ENCODE measurements around the gene CCBE1. TPM values are rescaled to one million over a fixed set of nuclear protein-coding genes. Genes with fewer than 3 reads are reported as not detected.

CCBE1 gene
- total and polyA plus RNA-seq, 2 donors: 0.33 to 0.62 TPM

DNA sequence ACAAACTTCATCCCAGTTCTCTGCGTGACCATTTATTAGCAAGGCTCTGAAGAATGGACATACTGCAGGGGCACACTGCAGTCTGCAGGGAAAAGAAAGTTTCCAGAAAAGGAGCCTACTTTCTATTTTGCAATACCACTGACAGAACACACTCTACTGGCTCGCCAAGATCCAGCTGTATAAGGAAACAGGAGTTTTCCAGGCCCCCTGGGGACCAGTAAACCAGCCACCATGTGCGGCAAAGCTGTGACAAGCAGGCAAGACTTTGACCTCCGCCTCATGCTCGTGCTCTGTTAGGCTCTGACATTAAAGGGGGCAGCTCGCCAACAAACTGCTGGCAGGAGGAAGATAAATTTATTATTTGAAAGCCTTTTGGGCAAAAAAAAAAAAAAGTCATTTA lies 67.3 kb downstream of the CCBE1 start:
- DNase-seq (ENCODE audit: low read depth in 6 of 9, low spot score in 9 of 9): no peak
- Histone ChIP-seq H3K9me3 (ENCODE audit: control insufficient read depth in 2 of 2, insufficient read depth in 1 of 2, low read length in 1 of 2) (no peaks in the 10 kb centered on the region), H3K4me3 (ENCODE audit: low read length in 2 of 2) (no peak overlapping the region), H3K27me3 (ENCODE audit: control insufficient read depth in 2 of 2, insufficient read depth in 1 of 2, low read length in 1 of 2) (no peaks in the 10 kb centered on the region), H3K4me1 (ENCODE audit: control insufficient read depth in 2 of 2, insufficient read depth in 2 of 2, low read length in 2 of 2) (no peaks in the 10 kb centered on the region), H3K27ac (ENCODE audit: low read depth in 1 of 2, low read length in 1 of 2) (no peak overlapping the region), H3K36me3 (ENCODE audit: control insufficient read depth in 2 of 2, insufficient read depth in 2 of 2, low read length in 1 of 2) (no peaks in the 10 kb centered on the region)
- WGBS: 91% methylated on average over 6 of the region's 6 CpGs

DNA sequence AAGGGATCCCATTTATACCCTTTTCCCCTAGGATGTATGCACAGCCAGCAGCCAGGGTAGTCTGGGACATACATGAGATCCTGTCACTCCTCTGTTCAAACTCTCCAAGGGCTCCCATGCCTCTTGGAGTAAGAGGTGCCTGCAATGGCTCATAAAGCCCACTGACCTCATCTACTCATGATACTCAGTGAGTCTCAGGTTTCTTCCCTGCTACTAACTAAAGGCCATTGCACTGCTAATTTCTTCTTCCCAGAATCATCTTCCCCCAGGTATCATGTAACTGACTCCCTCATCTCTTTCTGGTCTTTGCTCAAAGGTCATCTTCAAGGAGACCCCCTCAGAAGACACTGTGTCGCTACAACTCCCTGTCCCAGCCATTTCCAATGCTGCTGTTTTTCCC lies 68.2 kb downstream of the CCBE1 start:
- no peaks in the 10 kb centered on the region for H3K9me3 ChIP-seq (ENCODE audit: control insufficient read depth in 2 of 2, insufficient read depth in 1 of 2, low read length in 1 of 2)
- 96% methylated on average over 1 of the region's 1 CpG for WGBS
- H3K27me3 ChIP-seq (ENCODE audit: control insufficient read depth in 2 of 2, insufficient read depth in 1 of 2, low read length in 1 of 2): no peaks in the 10 kb centered on the region
- no peak overlapping the region for H3K4me3 ChIP-seq (ENCODE audit: low read length in 2 of 2)
- H3K4me1 ChIP-seq (ENCODE audit: control insufficient read depth in 2 of 2, insufficient read depth in 2 of 2, low read length in 2 of 2): no peaks in the 10 kb centered on the region
- no peak overlapping the region for H3K27ac ChIP-seq (ENCODE audit: low read depth in 1 of 2, low read length in 1 of 2)
- no peak for DNase-seq (ENCODE audit: low read depth in 6 of 9, low spot score in 9 of 9)
- H3K36me3 ChIP-seq (ENCODE audit: control insufficient read depth in 2 of 2, insufficient read depth in 2 of 2, low read length in 1 of 2): no peaks in the 10 kb centered on the region

- Histone ChIP-seq H3K27me3 (ENCODE audit: control insufficient read depth in 2 of 2, insufficient read depth in 1 of 2, low read length in 1 of 2) (no peaks in the 10 kb centered on the region), H3K4me3 (ENCODE audit: low read length in 2 of 2) (no peak overlapping the region), H3K4me1 (ENCODE audit: control insufficient read depth in 2 of 2, insufficient read depth in 2 of 2, low read length in 2 of 2) (no peaks in the 10 kb centered on the region), H3K9me3 (ENCODE audit: control insufficient read depth in 2 of 2, insufficient read depth in 1 of 2, low read length in 1 of 2) (no peaks in the 10 kb centered on the region), H3K27ac (ENCODE audit: low read depth in 1 of 2, low read length in 1 of 2) (no peak overlapping the region), H3K36me3 (ENCODE audit: control insufficient read depth in 2 of 2, insufficient read depth in 2 of 2, low read length in 1 of 2) (no peaks in the 10 kb centered on the region)
- DNase-seq (ENCODE audit: low read depth in 6 of 9, low spot score in 9 of 9): no peak
- 96% methylated on average over 5 of the region's 5 CpGs for WGBS
Observed at GRCh38 chr18:59627414-59627813, 69.8 kb downstream of the CCBE1 start.

GRCh38 chr18:59624369-59624765 lies 72.9 kb downstream of the CCBE1 start:
- Histone ChIP-seq H3K27me3 (ENCODE audit: control insufficient read depth in 2 of 2, insufficient read depth in 1 of 2, low read length in 1 of 2) (no peaks in the 10 kb centered on the region), H3K27ac (ENCODE audit: low read depth in 1 of 2, low read length in 1 of 2) (no peak overlapping the region), H3K36me3 (ENCODE audit: control insufficient read depth in 2 of 2, insufficient read depth in 2 of 2, low read length in 1 of 2) (no peaks in the 10 kb centered on the region), H3K9me3 (ENCODE audit: control insufficient read depth in 2 of 2, insufficient read depth in 1 of 2, low read length in 1 of 2) (no peaks in the 10 kb centered on the region), H3K4me1 (ENCODE audit: control insufficient read depth in 2 of 2, insufficient read depth in 2 of 2, low read length in 2 of 2) (no peaks in the 10 kb centered on the region), H3K4me3 (ENCODE audit: low read length in 2 of 2) (no peak overlapping the region)
- DNase-seq (ENCODE audit: low read depth in 6 of 9, low spot score in 9 of 9): no peak
- 93% methylated on average over 2 of the region's 2 CpGs for WGBS

GRCh38 chr18:59623456-59624368 lies 73.5 kb downstream of the CCBE1 start:
- Histone ChIP-seq H3K4me3 (ENCODE audit: low read length in 2 of 2) (no peak overlapping the region), H3K36me3 (ENCODE audit: control insufficient read depth in 2 of 2, insufficient read depth in 2 of 2, low read length in 1 of 2) (no peaks in the 10 kb centered on the region), H3K27me3 (ENCODE audit: control insufficient read depth in 2 of 2, insufficient read depth in 1 of 2, low read length in 1 of 2) (no peaks in the 10 kb centered on the region), H3K27ac (ENCODE audit: low read depth in 1 of 2, low read length in 1 of 2) (no peak overlapping the region), H3K4me1 (ENCODE audit: control insufficient read depth in 2 of 2, insufficient read depth in 2 of 2, low read length in 2 of 2) (no peaks in the 10 kb centered on the region), H3K9me3 (ENCODE audit: control insufficient read depth in 2 of 2, insufficient read depth in 1 of 2, low read length in 1 of 2) (no peaks in the 10 kb centered on the region)
- WGBS: 69% methylated on average over 10 of the region's 10 CpGs
- DNase-seq (ENCODE audit: low read depth in 6 of 9, low spot score in 9 of 9): no peak

- no peaks in the 10 kb centered on the region for H3K4me1 ChIP-seq (ENCODE audit: control insufficient read depth in 2 of 2, insufficient read depth in 2 of 2, low read length in 2 of 2)
- no peak for DNase-seq (ENCODE audit: low read depth in 6 of 9, low spot score in 9 of 9)
- no peaks in the 10 kb centered on the region for H3K36me3 ChIP-seq (ENCODE audit: control insufficient read depth in 2 of 2, insufficient read depth in 2 of 2, low read length in 1 of 2)
- H3K27ac ChIP-seq (ENCODE audit: low read depth in 1 of 2, low read length in 1 of 2): no peak overlapping the region
- no peak overlapping the region for H3K4me3 ChIP-seq (ENCODE audit: low read length in 2 of 2)
- no peaks in the 10 kb centered on the region for H3K27me3 ChIP-seq (ENCODE audit: control insufficient read depth in 2 of 2, insufficient read depth in 1 of 2, low read length in 1 of 2)
- no peaks in the 10 kb centered on the region for H3K9me3 ChIP-seq (ENCODE audit: control insufficient read depth in 2 of 2, insufficient read depth in 1 of 2, low read length in 1 of 2)
Observed at GRCh38 chr18:59621027-59621426, 76.2 kb downstream of the CCBE1 start.

DNA sequence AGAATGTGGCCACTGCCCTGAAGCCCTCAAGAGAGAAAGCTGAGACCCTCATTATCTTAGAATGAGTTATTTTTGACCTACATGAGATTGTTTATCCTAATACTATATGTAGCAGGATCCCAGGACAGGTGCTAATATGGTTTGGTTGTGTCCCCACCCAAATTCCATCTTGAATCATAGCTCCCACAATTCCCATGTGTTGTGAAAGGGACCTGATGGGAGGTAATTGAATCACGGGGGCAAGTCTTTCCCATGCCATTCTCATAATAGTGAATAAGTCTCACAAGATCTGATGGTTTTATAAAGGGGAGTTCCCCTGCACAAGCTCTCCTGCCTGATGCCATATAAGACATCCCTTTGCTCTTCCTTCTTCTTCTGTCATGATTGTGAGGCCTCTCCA lies 76.8 kb downstream of the CCBE1 start:
- Histone ChIP-seq H3K27ac (ENCODE audit: low read depth in 1 of 2, low read length in 1 of 2) (no peak overlapping the region), H3K36me3 (ENCODE audit: control insufficient read depth in 2 of 2, insufficient read depth in 2 of 2, low read length in 1 of 2) (no peaks in the 10 kb centered on the region), H3K4me1 (ENCODE audit: control insufficient read depth in 2 of 2, insufficient read depth in 2 of 2, low read length in 2 of 2) (no peaks in the 10 kb centered on the region), H3K27me3 (ENCODE audit: control insufficient read depth in 2 of 2, insufficient read depth in 1 of 2, low read length in 1 of 2) (no peaks in the 10 kb centered on the region), H3K9me3 (ENCODE audit: control insufficient read depth in 2 of 2, insufficient read depth in 1 of 2, low read length in 1 of 2) (no peaks in the 10 kb centered on the region), H3K4me3 (ENCODE audit: low read length in 2 of 2) (no peak overlapping the region)
- DNase-seq (ENCODE audit: low read depth in 6 of 9, low spot score in 9 of 9): no peak
- 93% methylated on average over 1 of the region's 1 CpG for WGBS

DNA sequence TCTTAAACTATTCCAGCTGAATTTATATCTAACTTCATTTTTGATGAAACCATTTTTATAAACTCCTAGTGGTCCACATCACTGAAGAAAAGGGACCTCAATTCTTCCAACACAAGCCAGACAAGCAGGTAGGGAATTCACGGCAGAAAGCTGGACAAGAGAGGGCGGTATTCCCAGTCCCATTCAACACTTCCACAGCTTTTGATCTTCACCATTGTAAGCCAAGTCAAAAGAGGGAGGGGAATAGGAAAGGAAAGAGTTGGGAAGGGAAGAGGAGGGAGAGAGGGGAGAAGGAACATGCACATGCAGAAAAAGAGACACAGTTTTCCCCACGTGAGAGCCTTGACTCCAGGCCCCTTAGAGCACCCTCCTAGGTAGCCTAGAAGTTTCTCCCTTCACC lies 77.4 kb downstream of the CCBE1 start:
- WGBS: 97% methylated on average over 3 of the region's 3 CpGs
- Histone ChIP-seq H3K27ac (ENCODE audit: low read depth in 1 of 2, low read length in 1 of 2) (no peak overlapping the region), H3K36me3 (ENCODE audit: control insufficient read depth in 2 of 2, insufficient read depth in 2 of 2, low read length in 1 of 2) (no peaks in the 10 kb centered on the region), H3K27me3 (ENCODE audit: control insufficient read depth in 2 of 2, insufficient read depth in 1 of 2, low read length in 1 of 2) (no peaks in the 10 kb centered on the region), H3K4me3 (ENCODE audit: low read length in 2 of 2) (no peak overlapping the region), H3K9me3 (ENCODE audit: control insufficient read depth in 2 of 2, insufficient read depth in 1 of 2, low read length in 1 of 2) (no peaks in the 10 kb centered on the region), H3K4me1 (ENCODE audit: control insufficient read depth in 2 of 2, insufficient read depth in 2 of 2, low read length in 2 of 2) (no peaks in the 10 kb centered on the region)
- no peak for DNase-seq (ENCODE audit: low read depth in 6 of 9, low spot score in 9 of 9)

GRCh38 chr18:59617468-59617932 lies 79.7 kb downstream of the CCBE1 start:
- Histone ChIP-seq H3K4me1 (ENCODE audit: control insufficient read depth in 2 of 2, insufficient read depth in 2 of 2, low read length in 2 of 2) (no peaks in the 10 kb centered on the region), H3K36me3 (ENCODE audit: control insufficient read depth in 2 of 2, insufficient read depth in 2 of 2, low read length in 1 of 2) (no peaks in the 10 kb centered on the region), H3K9me3 (ENCODE audit: control insufficient read depth in 2 of 2, insufficient read depth in 1 of 2, low read length in 1 of 2) (no peaks in the 10 kb centered on the region), H3K27ac (ENCODE audit: low read depth in 1 of 2, low read length in 1 of 2) (no peak overlapping the region), H3K27me3 (ENCODE audit: control insufficient read depth in 2 of 2, insufficient read depth in 1 of 2, low read length in 1 of 2) (no peaks in the 10 kb centered on the region), H3K4me3 (ENCODE audit: low read length in 2 of 2) (no peak overlapping the region)
- 81% methylated on average over 3 of the region's 3 CpGs for WGBS
- no peak for DNase-seq (ENCODE audit: low read depth in 6 of 9, low spot score in 9 of 9)
